GM18868 (cell line): ENCODE measurements around the gene CREB1.
"Not testable (repeated sequence)": the region's sequence is repeated elsewhere in the genome, so short reads cannot be mapped to it uniquely, and the experiment has no call there.

Experiments used
- ATAC-seq: cut with Tn5 transposase; IDR thresholded peaks from one replicate; pipeline ENCODE4 v1.9.1; 2021; ENCODE audit warnings: mild to moderate bottlenecking, moderate library complexity; ENCODE audit not compliant: unreplicated experiment

The CREB1 gene

GRCh38 chr2:207614824-207615223 is 85.1 kb downstream of the CREB1 start:
- ATAC-seq: no peak

- no peak for ATAC-seq
Observed at GRCh38 chr2:207616185-207616584, 86.4 kb downstream of the CREB1 start.

GRCh38 chr2:207617011-207617671 is 87.4 kb downstream of the CREB1 start:
- ATAC-seq: no peak

- peak; percentile 37 for ATAC-seq
Observed at GRCh38 chr2:207619764-207620203, 90.0 kb downstream of the CREB1 start.

GRCh38 chr2:207621501-207622039 is 91.8 kb downstream of the CREB1 start:
- no peak for ATAC-seq

- ATAC-seq: peak; percentile 33
Observed at GRCh38 chr2:207624185-207625013, 94.6 kb downstream of the CREB1 start.

GRCh38 chr2:207625014-207625907 is 95.5 kb downstream of the CREB1 start, which contains the start of gene METTL21A:
Gene METTL21A, minus strand, starts transcription at chr2:207625394. Its CDS starts 1,019 bp downstream, at chr2:207624375.
- ATAC-seq: peak; percentile 60

- no peak for ATAC-seq
Observed at GRCh38 chr2:207629553-207629952, 99.8 kb downstream of the CREB1 start.

GRCh38 chr2:207630491-207630890 is 100.7 kb downstream of the CREB1 start:
- no peak for ATAC-seq

GRCh38 chr2:207632575-207633493 is 103.1 kb downstream of the CREB1 start:
- peak; percentile 86 for ATAC-seq

- ATAC-seq: no peak
Observed at GRCh38 chr2:207633686-207634085, 103.9 kb downstream of the CREB1 start.

GRCh38 chr2:207635468-207636200 is 105.9 kb downstream of the CREB1 start:
- ATAC-seq: no peak

- ATAC-seq: not testable (repeated sequence)
Observed at GRCh38 chr2:207639288-207639687, 109.5 kb downstream of the CREB1 start.

GRCh38 chr2:207640160-207640559 is 110.4 kb downstream of the CREB1 start:
- no peak for ATAC-seq

GRCh38 chr2:207640661-207641060 is 110.9 kb downstream of the CREB1 start:
- ATAC-seq: no peak

GRCh38 chr2:207643892-207644291 is 114.1 kb downstream of the CREB1 start:
- ATAC-seq: no peak

- ATAC-seq: not testable (repeated sequence)
Observed at GRCh38 chr2:207646582-207646981, 116.8 kb downstream of the CREB1 start.
